Measurements from ENCODE around the gene FOSB.

- no peak for TF ChIP-seq EP300 (IDR thresholded peaks at IDR 0.05)
- TF ChIP-seq CTCF (IDR thresholded peaks at IDR 0.05) = no peak
These were observed 40.1 kb downstream of the FOSB start for GRCh38 chr19:45507872-45508416.

Data from tibial nerve (tissue), 4 donors.